ENCODE results near the gene LRRC8A. TPM values are rescaled to one million over a fixed set of nuclear protein-coding genes. Genes with fewer than 3 reads are reported as not detected.

Gene LRRC8A
- total RNA-seq, 1 donor from 2014 or later, result 28.4 TPM

DNA sequence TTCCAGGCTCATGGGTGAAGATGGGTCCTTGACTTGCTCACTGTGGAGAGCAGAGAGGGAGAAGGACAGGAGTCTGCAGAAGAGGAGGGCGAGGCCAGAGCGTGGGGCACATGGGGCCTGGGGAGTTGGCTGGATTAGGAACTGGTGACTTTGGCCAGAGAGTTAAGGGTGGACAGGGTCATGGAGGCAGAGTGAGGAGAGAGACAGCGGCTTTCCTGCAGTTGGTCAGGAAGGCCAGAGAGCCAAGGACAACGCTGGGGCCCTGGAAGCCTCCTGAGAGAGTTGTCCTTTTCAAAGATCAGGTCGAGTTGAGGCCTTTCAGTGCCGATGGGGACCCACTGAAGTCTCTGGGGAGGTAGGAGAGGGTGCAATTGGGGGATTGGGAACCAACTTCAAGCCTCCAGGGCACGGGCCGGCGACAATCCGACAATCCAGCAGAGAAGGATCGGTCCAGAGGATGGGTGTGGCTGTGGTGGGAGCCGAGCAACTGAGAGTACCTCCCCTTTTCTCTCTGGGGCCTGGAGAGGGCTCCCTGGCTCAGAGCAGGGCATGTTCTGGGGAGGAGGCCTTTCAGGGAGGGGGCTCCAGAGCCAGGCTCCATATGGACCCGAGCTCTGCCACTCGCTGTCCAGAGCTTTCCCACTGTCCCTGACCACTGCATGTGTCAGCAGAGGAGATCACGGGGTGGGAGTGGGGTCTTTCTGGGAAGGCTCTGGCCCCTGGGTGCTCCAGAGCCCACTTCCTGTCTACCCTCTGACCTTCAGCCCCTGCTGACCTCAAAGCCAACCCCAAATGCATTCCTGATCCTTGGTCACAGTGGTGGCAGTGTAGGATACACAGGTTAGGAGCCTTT is 31.3 kb downstream of the LRRC8A start:
- intact Hi-C loops (cut with micrococcal nuclease), result no loop called here
- no peak for DNase-seq
- Mint-ChIP-seq H3K4me1 (peaks cover 42% of the 10 kb centered on the region), H3K27ac (peak overlapping the region; percentile 94), H3K9me3 (no peaks in the 10 kb centered on the region), H3K36me3 (ENCODE audit: low read depth) (peaks cover 49% of the 10 kb centered on the region), H3K4me3 (peak overlapping the region; percentile 74), H3K27me3 (no peaks in the 10 kb centered on the region)

DNA sequence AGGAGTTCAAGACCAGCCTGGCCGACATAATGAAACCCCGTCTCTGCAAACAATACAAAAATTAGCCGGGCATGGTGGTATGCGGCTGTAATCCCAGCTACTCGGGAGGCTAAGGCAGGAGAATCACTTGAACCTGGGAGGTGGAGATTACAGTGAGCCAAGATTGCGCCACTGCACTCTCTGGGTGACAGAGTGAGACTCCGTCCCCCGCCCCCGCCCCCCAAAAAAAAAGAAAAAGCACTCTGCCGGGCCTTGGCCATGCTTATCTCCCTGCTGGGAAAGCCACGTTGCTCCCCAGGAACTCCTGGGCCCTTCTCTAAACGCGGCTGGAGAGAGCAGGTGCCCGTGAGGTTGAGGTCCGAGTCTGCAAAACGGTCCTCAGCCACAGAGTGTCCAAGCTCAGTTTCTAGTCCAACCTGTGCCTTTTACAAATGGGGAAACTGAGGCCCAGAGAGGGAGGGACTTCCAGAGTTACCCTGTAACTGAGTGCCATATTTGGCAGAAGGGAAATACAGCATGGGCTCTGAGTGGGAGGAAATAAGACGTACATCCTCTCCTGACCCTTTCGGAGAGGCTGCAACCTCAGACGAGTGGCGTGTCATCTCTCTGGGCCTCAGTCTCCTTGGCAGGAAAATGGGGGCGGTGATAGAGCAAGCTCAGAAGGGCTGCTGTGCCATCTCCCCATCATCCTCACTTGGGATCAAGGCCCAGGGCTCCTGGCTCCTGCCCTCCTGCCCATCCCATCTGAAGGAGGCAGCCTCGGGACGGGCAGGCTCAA is 32.3 kb downstream of the LRRC8A start:
- Mint-ChIP-seq H3K36me3 (ENCODE audit: low read depth) (peaks cover 41% of the 10 kb centered on the region), H3K27ac (peak overlapping the region; percentile 74), H3K27me3 (no peaks in the 10 kb centered on the region), H3K4me3 (no peak overlapping the region), H3K9me3 (no peaks in the 10 kb centered on the region), H3K4me1 (peaks cover 38% of the 10 kb centered on the region)
- no peak for DNase-seq
- intact Hi-C loops (cut with micrococcal nuclease), result no loop called here

DNA sequence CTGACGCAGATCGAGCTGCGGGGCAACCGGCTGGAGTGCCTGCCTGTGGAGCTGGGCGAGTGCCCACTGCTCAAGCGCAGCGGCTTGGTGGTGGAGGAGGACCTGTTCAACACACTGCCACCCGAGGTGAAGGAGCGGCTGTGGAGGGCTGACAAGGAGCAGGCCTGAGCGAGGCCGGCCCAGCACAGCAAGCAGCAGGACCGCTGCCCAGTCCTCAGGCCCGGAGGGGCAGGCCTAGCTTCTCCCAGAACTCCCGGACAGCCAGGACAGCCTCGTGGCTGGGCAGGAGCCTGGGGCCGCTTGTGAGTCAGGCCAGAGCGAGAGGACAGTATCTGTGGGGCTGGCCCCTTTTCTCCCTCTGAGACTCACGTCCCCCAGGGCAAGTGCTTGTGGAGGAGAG is 34.3 kb downstream of the LRRC8A start:
- DNase-seq, result no peak
- Mint-ChIP-seq H3K9me3 (no peaks in the 10 kb centered on the region), H3K4me1 (peaks cover 30% of the 10 kb centered on the region), H3K4me3 (no peak overlapping the region), H3K27me3 (no peaks in the 10 kb centered on the region), H3K27ac (no peak overlapping the region), H3K36me3 (ENCODE audit: low read depth) (peaks cover 35% of the 10 kb centered on the region)
- intact Hi-C loops (cut with micrococcal nuclease), result no loop called here

DNA sequence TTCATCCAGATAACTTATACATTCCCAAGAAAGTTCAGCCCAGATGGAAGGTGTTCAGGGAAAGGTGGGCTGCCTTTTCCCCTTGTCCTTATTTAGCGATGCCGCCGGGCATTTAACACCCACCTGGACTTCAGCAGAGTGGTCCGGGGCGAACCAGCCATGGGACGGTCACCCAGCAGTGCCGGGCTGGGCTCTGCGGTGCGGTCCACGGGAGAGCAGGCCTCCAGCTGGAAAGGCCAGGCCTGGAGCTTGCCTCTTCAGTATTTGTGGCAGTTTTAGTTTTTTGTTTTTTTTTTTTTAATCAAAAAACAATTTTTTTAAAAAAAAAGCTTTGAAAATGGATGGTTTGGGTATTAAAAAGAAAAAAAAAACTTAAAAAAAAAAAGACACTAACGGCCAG is 34.8 kb downstream of the LRRC8A start:
- H3K9me3 Mint-ChIP-seq, result no peaks in the 10 kb centered on the region
- peaks cover 27% of the 10 kb centered on the region for H3K4me1 Mint-ChIP-seq
- peak overlapping the region; percentile 43 for H3K27ac Mint-ChIP-seq
- no peaks in the 10 kb centered on the region for H3K27me3 Mint-ChIP-seq
- intact Hi-C loops (cut with micrococcal nuclease), result no loop called here
- no peak overlapping the region for H3K4me3 Mint-ChIP-seq
- H3K36me3 Mint-ChIP-seq (ENCODE audit: low read depth), result peaks cover 35% of the 10 kb centered on the region
- no peak for DNase-seq

DNA sequence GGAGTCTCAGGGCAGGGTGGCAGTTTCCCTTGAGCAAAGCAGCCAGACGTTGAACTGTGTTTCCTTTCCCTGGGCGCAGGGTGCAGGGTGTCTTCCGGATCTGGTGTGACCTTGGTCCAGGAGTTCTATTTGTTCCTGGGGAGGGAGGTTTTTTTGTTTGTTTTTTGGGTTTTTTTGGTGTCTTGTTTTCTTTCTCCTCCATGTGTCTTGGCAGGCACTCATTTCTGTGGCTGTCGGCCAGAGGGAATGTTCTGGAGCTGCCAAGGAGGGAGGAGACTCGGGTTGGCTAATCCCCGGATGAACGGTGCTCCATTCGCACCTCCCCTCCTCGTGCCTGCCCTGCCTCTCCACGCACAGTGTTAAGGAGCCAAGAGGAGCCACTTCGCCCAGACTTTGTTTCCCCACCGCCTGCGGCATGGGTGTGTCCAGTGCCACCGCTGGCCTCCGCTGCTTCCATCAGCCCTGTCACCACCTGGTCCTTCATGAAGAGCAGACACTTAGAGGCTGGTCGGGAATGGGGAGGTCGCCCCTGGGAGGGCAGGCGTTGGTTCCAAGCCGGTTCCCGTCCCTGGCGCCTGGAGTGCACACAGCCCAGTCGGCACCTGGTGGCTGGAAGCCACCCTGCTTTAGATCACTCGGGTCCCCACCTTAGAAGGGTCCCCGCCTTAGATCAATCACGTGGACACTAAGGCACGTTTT is 35.4 kb downstream of the LRRC8A start:
- intact Hi-C loops (cut with micrococcal nuclease), result no loop called here
- H3K27ac Mint-ChIP-seq, result peak overlapping the region; percentile 59
- no peaks in the 10 kb centered on the region for H3K27me3 Mint-ChIP-seq
- H3K36me3 Mint-ChIP-seq (ENCODE audit: low read depth), result peaks cover 33% of the 10 kb centered on the region
- H3K4me1 Mint-ChIP-seq, result peaks cover 21% of the 10 kb centered on the region
- no peaks in the 10 kb centered on the region for H3K9me3 Mint-ChIP-seq
- H3K4me3 Mint-ChIP-seq, result no peak overlapping the region
- no peak for DNase-seq

DNA sequence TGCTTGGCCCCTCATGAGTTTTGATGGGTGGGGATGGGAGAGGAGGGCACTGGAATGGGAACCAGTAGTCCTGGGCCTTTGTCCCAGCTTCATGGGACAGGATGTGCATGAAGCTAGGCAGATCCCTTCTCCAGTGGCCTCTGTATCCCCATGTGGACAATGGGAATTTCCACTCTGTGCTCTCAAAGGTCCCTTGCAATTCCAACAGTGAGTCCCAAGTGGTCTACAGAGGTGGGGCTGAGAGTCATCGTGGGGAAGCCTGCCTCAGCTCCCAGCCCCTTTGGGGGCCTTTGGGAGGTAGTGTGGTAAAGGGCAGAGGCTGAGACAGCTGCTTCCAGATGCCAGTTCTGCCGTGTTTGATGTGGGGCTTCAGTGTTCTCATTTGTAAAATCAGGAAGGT is 37.0 kb downstream of the LRRC8A start:
- Mint-ChIP-seq H3K4me1 (peaks cover 6% of the 10 kb centered on the region), H3K4me3 (no peak overlapping the region), H3K36me3 (ENCODE audit: low read depth) (peaks cover 21% of the 10 kb centered on the region), H3K9me3 (no peaks in the 10 kb centered on the region), H3K27me3 (no peaks in the 10 kb centered on the region), H3K27ac (peak overlapping the region; percentile 58)
- intact Hi-C loops (cut with micrococcal nuclease), result no loop called here
- no peak for DNase-seq

DNA sequence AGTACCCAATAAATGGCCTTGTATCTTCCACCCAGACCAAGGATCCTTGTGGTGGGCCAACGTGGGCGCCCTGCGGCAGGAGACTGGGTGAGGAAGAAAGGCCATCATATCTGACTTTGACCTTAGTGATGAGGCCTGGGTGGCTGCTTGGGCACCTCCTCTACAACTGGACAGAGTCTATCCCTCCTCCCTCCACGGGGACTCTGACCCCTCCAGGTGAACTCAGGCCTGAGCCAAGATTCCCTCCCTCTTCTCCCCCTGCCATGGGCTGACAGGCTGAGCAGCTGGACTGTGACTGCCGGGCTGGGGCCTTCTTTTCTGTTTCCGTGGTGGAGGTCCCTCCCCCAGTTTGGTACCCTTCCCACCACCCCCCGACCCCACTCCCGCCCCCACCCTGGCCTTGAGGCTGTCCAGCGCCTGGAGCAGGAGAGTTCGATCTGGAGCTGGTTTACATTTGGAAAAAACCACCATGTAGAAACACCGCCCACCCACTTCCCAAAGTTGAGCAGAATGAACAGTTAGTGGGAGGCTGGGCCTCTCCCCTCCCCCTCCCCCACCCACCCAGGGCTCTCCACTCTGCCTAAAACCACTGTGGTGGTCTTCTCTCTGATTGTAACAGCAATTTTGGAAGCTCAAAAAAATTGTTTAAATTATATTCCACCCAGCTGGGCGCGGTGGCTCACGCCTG is 37.6 kb downstream of the LRRC8A start:
- Mint-ChIP-seq H3K4me3 (no peak overlapping the region), H3K27me3 (no peaks in the 10 kb centered on the region), H3K36me3 (ENCODE audit: low read depth) (peaks cover 21% of the 10 kb centered on the region), H3K27ac (peak overlapping the region; percentile 58), H3K4me1 (peaks cover 2% of the 10 kb centered on the region), H3K9me3 (no peaks in the 10 kb centered on the region)
- intact Hi-C loops (cut with micrococcal nuclease), result no loop called here
- no peak for DNase-seq

DNA sequence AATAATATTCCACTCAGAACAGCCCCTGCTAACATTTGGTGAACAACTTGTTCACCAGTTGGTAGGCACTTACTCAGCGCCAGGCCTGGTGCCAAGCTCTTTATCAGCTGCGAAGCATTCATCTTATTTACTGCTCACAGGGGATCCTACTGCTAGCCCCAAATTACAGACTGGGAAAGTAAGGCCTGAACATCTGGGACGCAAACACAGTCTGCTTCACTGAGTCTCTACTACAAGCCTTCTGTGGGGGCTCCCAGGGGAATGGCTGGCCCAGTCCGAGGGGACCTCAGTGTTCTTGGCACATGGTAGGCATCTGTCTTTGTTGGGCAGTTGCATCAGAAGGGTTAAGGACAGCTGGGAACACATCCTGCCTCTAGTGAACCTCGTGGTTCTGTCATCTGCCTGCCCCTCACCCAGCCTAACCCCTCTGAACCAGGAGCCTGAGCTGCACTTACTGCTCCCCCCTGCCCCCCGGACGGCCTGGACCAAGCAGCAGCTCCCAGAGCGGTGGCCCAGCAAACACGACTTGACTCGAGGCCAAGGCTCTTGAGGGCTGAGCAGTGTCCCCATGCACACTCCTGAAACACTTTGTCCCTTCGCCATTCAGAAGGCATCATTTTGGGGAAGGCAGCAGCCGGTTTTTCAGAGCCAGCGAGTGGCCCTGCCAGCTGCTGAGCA is 38.6 kb downstream of the LRRC8A start, which contains the start of gene PHYHD1:
TSS of gene PHYHD1 (plus strand) at position 602 of the 678 bp plus-strand sequence. CDS start 1,342 bp downstream, outside the sequence.
- intact Hi-C loops (cut with micrococcal nuclease), result no loop called here
- no peaks in the 10 kb centered on the region for H3K27me3 Mint-ChIP-seq
- no peak within 1 kb of the TSS for H3K27ac Mint-ChIP-seq
- H3K9me3 Mint-ChIP-seq, result no peaks in the 10 kb centered on the region
- H3K4me1 Mint-ChIP-seq, result no peaks in the 10 kb centered on the region
- no peak within 1 kb of the TSS for H3K4me3 Mint-ChIP-seq
- DNase-seq, result no peak
- peaks cover 20% of the 10 kb centered on the region for H3K36me3 Mint-ChIP-seq (ENCODE audit: low read depth)

DNA sequence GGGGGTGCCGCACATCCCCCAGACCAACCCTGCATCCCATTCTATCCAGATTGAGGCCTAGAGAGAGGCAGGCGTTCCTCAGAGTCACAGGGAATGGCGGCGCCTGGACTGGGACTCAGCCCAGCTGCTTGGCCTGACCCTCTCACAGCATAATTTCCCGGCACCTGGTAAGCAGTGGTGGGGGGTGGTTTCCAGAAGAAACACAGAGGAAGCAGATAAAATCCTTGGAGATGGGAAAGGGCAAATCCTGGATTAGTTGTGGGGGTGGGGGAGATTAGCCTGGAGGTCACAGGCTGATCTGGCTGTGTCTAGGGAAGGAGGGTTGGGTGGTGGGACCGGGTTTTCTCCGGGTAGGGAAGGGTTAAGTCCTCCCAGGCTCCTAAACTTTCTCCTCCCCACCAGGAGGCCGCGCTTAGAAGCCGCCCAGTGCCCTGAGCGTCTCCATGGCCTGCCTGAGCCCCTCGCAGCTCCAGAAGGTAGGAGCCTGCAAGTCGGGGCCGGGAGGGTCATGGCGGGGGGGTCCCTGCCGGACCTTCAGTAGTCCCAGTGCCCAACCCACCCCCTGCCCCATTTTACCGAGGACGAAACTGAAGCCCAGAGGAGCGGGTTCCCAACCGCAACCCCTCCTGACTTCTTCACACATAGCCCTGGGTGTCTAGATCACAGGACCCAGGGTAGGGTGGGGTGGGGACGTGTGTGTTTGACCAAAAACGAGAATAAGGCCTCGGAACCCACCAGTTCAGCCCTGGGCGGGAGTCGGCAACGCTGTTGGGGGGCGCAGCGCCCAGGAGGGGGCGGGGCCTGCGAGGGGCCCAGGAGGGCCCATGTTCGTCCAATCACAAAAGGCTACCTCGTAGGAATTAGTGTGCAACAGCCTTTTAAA is 40.2 kb downstream of the LRRC8A start:
- H3K4me1 Mint-ChIP-seq, result peaks cover 6% of the 10 kb centered on the region
- no peaks in the 10 kb centered on the region for H3K9me3 Mint-ChIP-seq
- H3K4me3 Mint-ChIP-seq, result no peak overlapping the region
- peaks cover 11% of the 10 kb centered on the region for H3K36me3 Mint-ChIP-seq (ENCODE audit: low read depth)
- H3K27me3 Mint-ChIP-seq, result no peaks in the 10 kb centered on the region
- H3K27ac Mint-ChIP-seq, result no peak overlapping the region
- no peak for DNase-seq
- intact Hi-C loops (cut with micrococcal nuclease), result no loop called here

DNA sequence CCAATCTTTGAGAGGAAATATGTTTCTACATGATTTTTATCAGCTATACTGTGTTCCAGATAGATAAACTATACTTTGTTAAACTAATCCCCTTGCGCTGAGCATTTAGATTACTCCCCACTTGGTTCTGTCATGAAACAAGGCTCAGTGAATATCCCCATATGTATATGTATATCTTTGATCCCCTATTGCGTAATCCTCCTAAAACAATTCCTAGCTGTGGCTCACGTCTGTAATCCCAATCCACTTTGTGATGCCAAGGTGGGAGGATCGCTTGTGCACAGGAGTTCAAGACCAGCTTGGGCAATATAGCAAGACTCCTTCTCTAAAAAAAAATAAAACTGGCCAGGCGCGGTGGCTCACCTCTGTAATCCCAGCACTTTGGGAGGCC is 41.6 kb downstream of the LRRC8A start:
- Mint-ChIP-seq H3K4me1 (peaks cover 11% of the 10 kb centered on the region), H3K27me3 (no peaks in the 10 kb centered on the region), H3K27ac (no peak overlapping the region), H3K4me3 (no peak overlapping the region), H3K9me3 (no peaks in the 10 kb centered on the region), H3K36me3 (ENCODE audit: low read depth) (no peaks in the 10 kb centered on the region)
- no peak for DNase-seq
- intact Hi-C loops (cut with micrococcal nuclease), result no loop called here

DNA sequence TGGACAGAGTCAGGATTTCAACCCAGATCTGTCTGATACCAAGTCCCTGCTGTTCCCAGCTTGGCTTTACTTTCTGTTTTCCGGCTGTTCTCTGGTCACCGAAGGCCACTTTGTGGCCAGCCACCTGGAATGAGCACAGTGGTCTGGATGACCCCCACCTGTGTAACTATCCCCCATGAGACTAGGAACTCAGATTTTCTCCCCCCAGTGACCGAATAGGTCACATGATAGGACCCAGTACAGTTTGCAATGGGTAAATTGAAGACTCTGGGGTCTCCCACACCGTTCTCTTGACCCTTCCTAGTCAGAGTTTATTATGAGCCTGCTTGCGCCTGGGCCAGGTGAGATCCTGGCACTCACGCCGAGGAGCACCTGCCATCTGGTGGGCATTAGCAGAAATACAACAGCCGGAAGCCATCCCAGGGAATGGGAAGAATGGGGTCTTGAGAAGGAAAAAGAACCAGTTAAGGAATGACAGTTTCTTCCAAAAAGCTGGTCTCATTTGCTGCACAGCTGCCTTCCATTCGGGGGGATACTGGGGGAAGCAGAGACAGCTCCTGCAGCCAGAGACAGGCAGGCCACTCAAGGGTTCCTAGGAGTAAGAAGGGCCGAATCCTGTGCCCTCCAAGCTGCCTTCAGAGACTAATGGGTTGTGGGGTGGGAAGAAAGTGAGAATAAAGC is 45.9 kb downstream of the LRRC8A start:
- no peak overlapping the region for H3K27ac Mint-ChIP-seq
- H3K9me3 Mint-ChIP-seq, result no peaks in the 10 kb centered on the region
- no peaks in the 10 kb centered on the region for H3K36me3 Mint-ChIP-seq (ENCODE audit: low read depth)
- peaks cover 11% of the 10 kb centered on the region for H3K4me1 Mint-ChIP-seq
- no peak overlapping the region for H3K4me3 Mint-ChIP-seq
- intact Hi-C loops (cut with micrococcal nuclease), result loop anchor here (1.0 kb wide), 2 partner anchors 47 to 65 kb away; partner anchors contain the start of gene KYAT1
- DNase-seq, result peak; percentile 86
- no peaks in the 10 kb centered on the region for H3K27me3 Mint-ChIP-seq

DNA sequence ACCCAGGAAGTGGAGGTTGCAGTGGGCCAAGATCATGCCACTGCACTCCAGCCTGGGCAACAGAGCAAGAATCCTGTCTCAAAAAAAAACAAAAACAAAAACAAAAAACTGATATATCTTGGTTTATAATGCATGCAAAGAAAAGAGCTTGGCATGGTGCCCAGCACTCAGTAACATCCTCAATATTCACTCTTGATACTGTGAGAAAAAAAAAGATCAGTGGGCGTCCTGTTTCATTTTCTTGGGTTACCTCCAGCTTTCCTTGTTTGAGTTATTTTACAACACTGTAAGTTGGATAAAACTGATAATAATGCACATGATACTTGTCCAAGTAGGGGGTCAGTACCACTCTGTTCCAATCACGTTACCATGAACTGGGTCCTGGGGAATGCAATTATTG is 46.7 kb downstream of the LRRC8A start:
- intact Hi-C loops (cut with micrococcal nuclease), result loop anchor here (1.0 kb wide), 2 partner anchors 47 to 65 kb away; partner anchors contain the start of gene KYAT1
- DNase-seq, result no peak
- Mint-ChIP-seq H3K27me3 (no peaks in the 10 kb centered on the region), H3K27ac (no peak overlapping the region), H3K9me3 (no peaks in the 10 kb centered on the region), H3K36me3 (ENCODE audit: low read depth) (no peaks in the 10 kb centered on the region), H3K4me1 (peaks cover 11% of the 10 kb centered on the region), H3K4me3 (no peak overlapping the region)
